Neural cell (in vitro differentiated cells): ENCODE data around the gene KCNQ2. TPM values are rescaled to one million over a fixed set of nuclear protein-coding genes. Genes with fewer than 3 reads are reported as not detected.

Source experiments
- H2AFZ ChIP-seq: fragments of 200-600, 300-800 bp; sonication (generic), shearing (Covaris generic); 2 replicates; pipeline ENCODE4 v1.6.0; 2014; ENCODE audit warnings: low read depth, mild to moderate bottlenecking, antibody characterized with exemption, low read length, moderate library complexity
- H3F3A ChIP-seq: fragments of 200-600 bp; shearing (Covaris generic); 2 replicates; pipeline ENCODE4 v1.6.1; 2016; ENCODE audit warnings: mild to moderate bottlenecking, moderate library complexity, mixed read lengths, antibody characterized with exemption, low read length; ENCODE audit not compliant: insufficient read depth, poor library complexity, severe bottlenecking
- H3K27ac ChIP-seq: fragments of 200-600, 300-800 bp; sonication (generic), shearing (Covaris generic); 2 replicates; pipeline ENCODE4 v1.5.1; 2014; ENCODE audit warnings: mild to moderate bottlenecking, low read length, moderate library complexity
- H3K27me3 ChIP-seq: fragments of 300-800, 200-600 bp; sonication (generic), shearing (Covaris generic); 2 replicates; pipeline ENCODE4 v1.6.0; 2014; ENCODE audit warnings: mild to moderate bottlenecking, low read depth, low read length, moderate library complexity; ENCODE audit not compliant: insufficient read depth
- H3K36me3 ChIP-seq: fragments of 300-800, 200-600 bp; sonication (generic), shearing (Covaris generic); 2 replicates; pipeline ENCODE4 v1.5.1; 2014; ENCODE audit warnings: mild to moderate bottlenecking, antibody characterized with exemption, low read length, moderate library complexity; ENCODE audit not compliant: insufficient read depth
- H3K4me2 ChIP-seq: fragments of 300-800, 200-600 bp; sonication (generic), shearing (Covaris generic); 2 replicates; pipeline ENCODE4 v1.6.0; 2014; ENCODE audit warnings: mild to moderate bottlenecking, low read length
- H3K4me3 ChIP-seq: fragments of 300-800, 200-600 bp; sonication (generic), shearing (Covaris generic); 2 replicates; pipeline ENCODE4 v1.5.1; 2014; ENCODE audit warnings: mild to moderate bottlenecking, low read length, moderate library complexity
- H3K79me2 ChIP-seq: fragments of 200-600 bp; shearing (Covaris generic); replicated peaks from 2 replicates; pipeline ENCODE4 v1.6.0; 2014; ENCODE audit warnings: mild to moderate bottlenecking, low read length, moderate library complexity; ENCODE audit not compliant: insufficient read depth
- H3K9ac ChIP-seq: fragments of 300-800, 200-600 bp; sonication (generic), shearing (Covaris generic); 2 replicates; pipeline ENCODE4 v1.6.1; 2016; ENCODE audit warnings: mild to moderate bottlenecking, low read length, mixed read lengths
- H3K9me2 ChIP-seq: fragments of 200-600 bp; shearing (Covaris generic); 2 replicates; pipeline ENCODE4 v1.6.1; 2016; ENCODE audit warnings: mild to moderate bottlenecking, low read length, mixed read lengths; ENCODE audit not compliant: insufficient read depth
- H3K9me3 ChIP-seq: fragments of 200-600, 300-800 bp; sonication (generic), shearing (Covaris generic); 2 replicates; pipeline ENCODE4 v1.6.1; 2016; ENCODE audit warnings: mild to moderate bottlenecking, mixed run types, low read length, moderate library complexity, mixed read lengths
- H4K20me1 ChIP-seq: fragments of 200-600 bp; shearing (Covaris generic); 2 replicates; pipeline ENCODE4 v1.6.1; 2016; ENCODE audit warnings: mild to moderate bottlenecking, mixed run types; ENCODE audit not compliant: insufficient read depth
- EP300 ChIP-seq: fragments of 450-650 bp; conservative IDR thresholded peaks from 2 replicates; pipeline ENCODE4 v1.6.1; 2014; ENCODE audit warnings: antibody characterized with exemption, mild to moderate bottlenecking, moderate library complexity; ENCODE audit not compliant: poor library complexity, severe bottlenecking
- EZH2 ChIP-seq: fragments of 200-600, 300-800 bp; shearing (Covaris generic), sonication (generic); IDR thresholded peaks from 2 replicates; pipeline ENCODE4 v1.6.1; 2014; ENCODE audit warnings: antibody characterized with exemption, low read length, borderline replicate concordance, mild to moderate bottlenecking; ENCODE audit not compliant: insufficient read depth, poor library complexity, severe bottlenecking
- MXI1 ChIP-seq: fragments of 450-650 bp; conservative IDR thresholded peaks from 2 replicates; pipeline ENCODE4 v1.6.1; 2014; ENCODE audit warnings: antibody characterized with exemption, mild to moderate bottlenecking; ENCODE audit not compliant: poor library complexity, severe bottlenecking
- POLR2AphosphoS5 ChIP-seq: IDR thresholded peaks from 2 replicates; pipeline ENCODE4 v1.6.1; 2012
- RAD21 ChIP-seq: fragments of 450-650 bp; conservative IDR thresholded peaks from 2 replicates; pipeline ENCODE4 v1.6.1; 2014; ENCODE audit warnings: antibody characterized with exemption, mild to moderate bottlenecking, moderate library complexity
- SMC3 ChIP-seq: fragments of 450-650 bp; conservative IDR thresholded peaks from 2 replicates; pipeline ENCODE4 v1.6.1; 2014; ENCODE audit warnings: antibody characterized with exemption, mild to moderate bottlenecking, moderate library complexity; ENCODE audit not compliant: poor library complexity
- TAF1 ChIP-seq: IDR thresholded peaks from 2 replicates; pipeline ENCODE4 v1.6.1; 2012; ENCODE audit warnings: low read depth
- polyA plus RNA-seq: library from polyadenylated mRNA; depleted of rRNA; stranded (reverse); fragments of >200 nt; gene quantifications from 2 replicates; pipeline ENCODE4 v1.2.3, GENCODE V29; 2014
- TF ChIP-seq, protein P1 (sequence below): fragments of 450-650 bp; IDR thresholded peaks from 2 replicates; pipeline ENCODE4 v1.5.1; 2014; ENCODE audit warnings: antibody characterized with exemption, mild to moderate bottlenecking, moderate library complexity; ENCODE audit not compliant: poor library complexity, severe bottlenecking
- TF ChIP-seq, protein P2 (sequence below): IDR thresholded peaks from 2 replicates; pipeline ENCODE4 v1.6.1; 2012; ENCODE audit warnings: borderline replicate concordance

Gene KCNQ2
- polyA plus RNA-seq, 1 donor from 2014 or later: 84.7 TPM

DNA sequence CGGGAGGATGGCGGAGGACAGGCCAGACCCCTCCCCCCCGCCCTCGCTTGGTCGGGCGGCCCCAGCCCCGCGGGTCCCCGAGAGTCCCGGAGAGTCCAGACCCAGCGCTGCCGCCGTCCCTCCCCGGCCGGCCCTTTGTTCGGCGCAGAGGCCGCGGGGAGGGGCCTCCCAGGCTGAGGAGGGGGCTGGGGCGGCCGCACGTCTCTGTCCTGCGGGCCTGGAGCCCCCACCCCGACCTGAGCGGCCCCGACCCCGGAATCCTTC, 806 bp downstream of the KCNQ2 start:
- H4K20me1 ChIP-seq: no peaks in the 10 kb centered on the region
- H3K27me3 ChIP-seq: peaks cover 8% of the 10 kb centered on the region
- no peak overlapping the region for H3K4me2 ChIP-seq

DNA sequence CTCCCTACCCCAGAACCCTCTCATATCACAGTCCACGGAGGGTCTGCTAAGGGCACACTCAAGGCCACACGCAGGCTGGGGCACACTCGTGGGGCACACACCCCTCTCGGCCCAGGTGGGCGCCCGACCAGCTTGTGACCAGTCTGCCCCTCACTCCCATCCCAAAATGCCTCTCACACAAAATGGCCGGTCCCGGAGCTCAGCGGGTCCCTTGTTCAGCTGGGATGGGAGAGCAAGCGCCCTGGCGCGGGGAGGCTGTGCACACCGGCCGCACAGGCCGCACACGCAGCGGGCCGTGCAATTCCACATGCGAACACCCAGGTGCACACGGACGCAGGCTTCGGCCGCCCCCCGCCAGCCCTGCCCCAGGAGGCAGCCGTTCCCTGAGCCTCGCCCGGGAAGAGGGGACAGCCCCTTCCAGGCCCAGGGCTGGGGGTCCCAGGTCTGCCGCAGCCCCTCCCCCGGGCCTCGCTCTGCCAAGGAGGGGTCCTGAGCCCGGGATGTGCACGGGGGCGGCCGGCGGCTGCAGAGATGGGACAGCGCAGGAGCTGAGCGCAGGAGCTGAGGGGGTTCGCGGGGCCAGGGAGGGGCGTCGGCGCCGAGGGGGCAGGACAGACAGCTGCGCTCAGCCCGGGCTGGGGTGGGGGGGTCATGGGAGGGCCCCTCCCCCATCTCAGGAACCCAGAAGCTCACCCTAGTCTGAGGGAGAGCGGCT, 1.3 kb downstream of the KCNQ2 start:
- Histone ChIP-seq H3K36me3 (no peaks in the 10 kb centered on the region), H3K4me3 (peak overlapping the region; percentile 98), H2AFZ (no peak overlapping the region), H3K9me2 (no peaks in the 10 kb centered on the region), H3K9ac (peak overlapping the region; percentile 89), H3K79me2 (peaks cover 58% of the 10 kb centered on the region), H3K27me3 (peaks cover 8% of the 10 kb centered on the region), H3K27ac (peak overlapping the region; percentile 69), H3K4me2 (peak overlapping the region; percentile 76), H3K9me3 (no peaks in the 10 kb centered on the region), H4K20me1 (no peaks in the 10 kb centered on the region), H3F3A (no peaks in the 10 kb centered on the region)
- TF ChIP-seq SMC3 (no peak), RAD21 (no peak), MXI1 (peak; percentile 61), EP300 (no peak), POLR2AphosphoS5 (peak; percentile 10), EZH2 (no peak), TAF1 (no peak)
- TF ChIP-seq, protein P1, sequence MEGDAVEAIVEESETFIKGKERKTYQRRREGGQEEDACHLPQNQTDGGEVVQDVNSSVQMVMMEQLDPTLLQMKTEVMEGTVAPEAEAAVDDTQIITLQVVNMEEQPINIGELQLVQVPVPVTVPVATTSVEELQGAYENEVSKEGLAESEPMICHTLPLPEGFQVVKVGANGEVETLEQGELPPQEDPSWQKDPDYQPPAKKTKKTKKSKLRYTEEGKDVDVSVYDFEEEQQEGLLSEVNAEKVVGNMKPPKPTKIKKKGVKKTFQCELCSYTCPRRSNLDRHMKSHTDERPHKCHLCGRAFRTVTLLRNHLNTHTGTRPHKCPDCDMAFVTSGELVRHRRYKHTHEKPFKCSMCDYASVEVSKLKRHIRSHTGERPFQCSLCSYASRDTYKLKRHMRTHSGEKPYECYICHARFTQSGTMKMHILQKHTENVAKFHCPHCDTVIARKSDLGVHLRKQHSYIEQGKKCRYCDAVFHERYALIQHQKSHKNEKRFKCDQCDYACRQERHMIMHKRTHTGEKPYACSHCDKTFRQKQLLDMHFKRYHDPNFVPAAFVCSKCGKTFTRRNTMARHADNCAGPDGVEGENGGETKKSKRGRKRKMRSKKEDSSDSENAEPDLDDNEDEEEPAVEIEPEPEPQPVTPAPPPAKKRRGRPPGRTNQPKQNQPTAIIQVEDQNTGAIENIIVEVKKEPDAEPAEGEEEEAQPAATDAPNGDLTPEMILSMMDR: no peak
- TF ChIP-seq, protein P2, sequence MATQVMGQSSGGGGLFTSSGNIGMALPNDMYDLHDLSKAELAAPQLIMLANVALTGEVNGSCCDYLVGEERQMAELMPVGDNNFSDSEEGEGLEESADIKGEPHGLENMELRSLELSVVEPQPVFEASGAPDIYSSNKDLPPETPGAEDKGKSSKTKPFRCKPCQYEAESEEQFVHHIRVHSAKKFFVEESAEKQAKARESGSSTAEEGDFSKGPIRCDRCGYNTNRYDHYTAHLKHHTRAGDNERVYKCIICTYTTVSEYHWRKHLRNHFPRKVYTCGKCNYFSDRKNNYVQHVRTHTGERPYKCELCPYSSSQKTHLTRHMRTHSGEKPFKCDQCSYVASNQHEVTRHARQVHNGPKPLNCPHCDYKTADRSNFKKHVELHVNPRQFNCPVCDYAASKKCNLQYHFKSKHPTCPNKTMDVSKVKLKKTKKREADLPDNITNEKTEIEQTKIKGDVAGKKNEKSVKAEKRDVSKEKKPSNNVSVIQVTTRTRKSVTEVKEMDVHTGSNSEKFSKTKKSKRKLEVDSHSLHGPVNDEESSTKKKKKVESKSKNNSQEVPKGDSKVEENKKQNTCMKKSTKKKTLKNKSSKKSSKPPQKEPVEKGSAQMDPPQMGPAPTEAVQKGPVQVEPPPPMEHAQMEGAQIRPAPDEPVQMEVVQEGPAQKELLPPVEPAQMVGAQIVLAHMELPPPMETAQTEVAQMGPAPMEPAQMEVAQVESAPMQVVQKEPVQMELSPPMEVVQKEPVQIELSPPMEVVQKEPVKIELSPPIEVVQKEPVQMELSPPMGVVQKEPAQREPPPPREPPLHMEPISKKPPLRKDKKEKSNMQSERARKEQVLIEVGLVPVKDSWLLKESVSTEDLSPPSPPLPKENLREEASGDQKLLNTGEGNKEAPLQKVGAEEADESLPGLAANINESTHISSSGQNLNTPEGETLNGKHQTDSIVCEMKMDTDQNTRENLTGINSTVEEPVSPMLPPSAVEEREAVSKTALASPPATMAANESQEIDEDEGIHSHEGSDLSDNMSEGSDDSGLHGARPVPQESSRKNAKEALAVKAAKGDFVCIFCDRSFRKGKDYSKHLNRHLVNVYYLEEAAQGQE: peak; percentile 61

More for the DNA sequence above, 806 bp downstream of the KCNQ2 start:
- no peak for TF ChIP-seq RAD21
- TF ChIP-seq TAF1: no peak
- no peak for TF ChIP-seq SMC3
- no peak for TF ChIP-seq EZH2
- no peak for TF ChIP-seq EP300
- no peak for TF ChIP-seq MXI1
- TF ChIP-seq POLR2AphosphoS5: no peak
- TF ChIP-seq, protein P1: no peak
- TF ChIP-seq, protein P2: no peak
- Histone ChIP-seq H3K9me3 (no peaks in the 10 kb centered on the region), H3K9me2 (no peaks in the 10 kb centered on the region), H3F3A (no peaks in the 10 kb centered on the region), H2AFZ (no peak overlapping the region), H3K9ac (peak overlapping the region; percentile 89), H3K27ac (peak overlapping the region; percentile 69), H3K4me3 (peak overlapping the region; percentile 98), H3K36me3 (no peaks in the 10 kb centered on the region), H3K79me2 (peaks cover 55% of the 10 kb centered on the region)
